A549 (cell line): Measurements from ENCODE around the gene TRAFD1. TPM values are rescaled to one million over a fixed set of nuclear protein-coding genes. Genes with fewer than 3 reads are reported as not detected.

Experiments used
- ATAC-seq, 2 experiments: fragments of 200-7000 bp in 1 of 2; fragments of >200 bp in 1 of 2; cut with Nextera tagmentation in 1 of 2; cut with Tn5 transposase in 1 of 2; 3 replicates each; pipeline versions ENCODE4 v1.8.0 to v1.9.1; 2018 to 2020; ENCODE audit warnings: mild to moderate bottlenecking in 1 of 2, moderate library complexity in 1 of 2
- CTCF ChIA-PET: fragments of 300-600 bp; sonication (Branson Sonifier 250); formaldehyde crosslinking; extraction: SDS; loops from one replicate; lab custom pipeline; 2021; ENCODE audit warnings: antibody characterized with exemption, inconsistent platforms; lab: Yijun Ruan, JAX
- POLR2A ChIA-PET: fragments of 350-600 bp; formaldehyde crosslinking; extraction: SDS; loops from one replicate; lab custom pipeline; 2021; ENCODE audit warnings: antibody characterized with exemption, inconsistent platforms; lab: Yijun Ruan, JAX
- DNase-seq, 2 experiments: peaks; one replicate each; pipeline versions ENCODE4 v3.0.0 to v3.0.0-alpha.2; 2011 to 2016; ENCODE audit warnings: low read depth in 1 of 2, low spot score in 1 of 2
- FAIRE-seq: peaks from 2 replicates; lab custom pipeline; 2011; peaks lifted over from hg19 to GRCh38; lab: Jason Lieb, UNC
- H3K27ac ChIP-seq, 2 experiments: fragments of >200 bp; sonication (Bioruptor Twin); formaldehyde crosslinking; 3 replicates each; pipeline ENCODE4 v1.5.1; 2016 to 2017
- H3K4me1 ChIP-seq: fragments of >200 bp; sonication (Bioruptor Twin); formaldehyde crosslinking; 3 replicates; pipeline ENCODE4 v1.6.1; 2016
- H3K4me2 ChIP-seq: fragments of >200 bp; sonication (Bioruptor Twin); formaldehyde crosslinking; 3 replicates; pipeline ENCODE4 v1.6.1; 2016
- H3K4me3 ChIP-seq: fragments of >200 bp; sonication (Bioruptor Twin); formaldehyde crosslinking; 3 replicates; pipeline ENCODE4 v1.5.1; 2016
- H3K9me3 ChIP-seq: fragments of >200 bp; sonication (Bioruptor Twin); formaldehyde crosslinking; 3 replicates; pipeline ENCODE4 v1.6.1; 2016
- CBX2 ChIP-seq: fragments of 200-600 bp; sonication (generic); IDR thresholded peaks from 2 replicates; pipeline ENCODE4 v1.6.1; 2016; ENCODE audit warnings: low read depth, mild to moderate bottlenecking, borderline replicate concordance
- CEBPB ChIP-seq, 2 experiments: fragments of >200 bp in 1 of 2; sonication (Bioruptor Twin) in 1 of 2; formaldehyde crosslinking in 1 of 2; IDR thresholded peaks; 2 replicates each; pipeline ENCODE4 v1.6.1; 2012 to 2016
- E2F6 ChIP-seq: IDR thresholded peaks from 2 replicates; pipeline ENCODE4 v1.6.1; 2012; ENCODE audit warnings: low read depth, borderline replicate concordance
- EHF ChIP-seq: fragments of 250-450 bp; sonication (Bioruptor Pico); IDR thresholded peaks from 2 replicates; pipeline ENCODE4 v1.5.0; 2020; ENCODE audit warnings: mild to moderate bottlenecking
- EHMT2 ChIP-seq: fragments of 200-600 bp; sonication (generic); IDR thresholded peaks from 2 replicates; pipeline ENCODE4 v1.6.1; 2016; ENCODE audit warnings: antibody characterized with exemption, low read depth, mild to moderate bottlenecking, moderate library complexity
- ESRRA ChIP-seq: fragments of 150-350 bp; IDR thresholded peaks from 2 replicates; pipeline ENCODE4 v1.6.1; 2014; ENCODE audit warnings: mild to moderate bottlenecking, low read length, borderline replicate concordance
- FOSL2 ChIP-seq, 2 experiments: fragments of 450-650 bp in 1 of 2; fragments of >200 bp in 1 of 2; sonication (Bioruptor Twin) in 1 of 2; formaldehyde crosslinking; IDR thresholded peaks; 2 replicates each; pipeline versions ENCODE4 v1.5.0 to v1.6.1; 2016 to 2020; ENCODE audit warnings: mild to moderate bottlenecking in 1 of 2, moderate library complexity in 1 of 2
- FOXS1 ChIP-seq: fragments of 250-450 bp; sonication (Bioruptor Pico); IDR thresholded peaks from 2 replicates; pipeline ENCODE4 v1.5.0; 2020; ENCODE audit warnings: mild to moderate bottlenecking, moderate library complexity
- HEYL ChIP-seq: fragments of 250-450 bp; sonication (Bioruptor Pico); IDR thresholded peaks from 2 replicates; pipeline ENCODE4 v1.8.0; 2021; ENCODE audit warnings: mild to moderate bottlenecking, moderate library complexity
- HMGXB4 ChIP-seq: fragments of 250-450 bp; sonication (Bioruptor Pico); IDR thresholded peaks from 2 replicates; pipeline ENCODE4 v1.5.0; 2021; ENCODE audit warnings: mild to moderate bottlenecking, moderate library complexity, borderline replicate concordance
- HOXB13 ChIP-seq: fragments of 250-450 bp; sonication (Bioruptor Pico); IDR thresholded peaks from 2 replicates; pipeline ENCODE4 v1.5.0; 2020; ENCODE audit warnings: low read depth, mild to moderate bottlenecking, moderate library complexity
- HOXB5 ChIP-seq: fragments of 250-450 bp; sonication (Bioruptor Pico); IDR thresholded peaks from 2 replicates; pipeline ENCODE4 v1.5.0; 2020; ENCODE audit warnings: mild to moderate bottlenecking, moderate library complexity
- KDM5A ChIP-seq: fragments of 200-600 bp; sonication (generic); IDR thresholded peaks from 2 replicates; pipeline ENCODE4 v1.6.1; 2016; ENCODE audit warnings: antibody characterized with exemption, mild to moderate bottlenecking
- NFE2L2 ChIP-seq: fragments of 150-350 bp; conservative IDR thresholded peaks from 2 replicates; pipeline ENCODE4 v1.6.1; 2014; ENCODE audit warnings: low read length
- NPAS2 ChIP-seq: fragments of 250-450 bp; sonication (Bioruptor Pico); IDR thresholded peaks from 2 replicates; pipeline ENCODE4 v1.8.0; 2022; ENCODE audit warnings: mild to moderate bottlenecking, moderate library complexity, borderline replicate concordance
- NR3C1 ChIP-seq: fragments of >200 bp; sonication (Bioruptor Twin); formaldehyde crosslinking; IDR thresholded peaks from 3 replicates; pipeline ENCODE4 v1.6.1; 2017
- RAD21 ChIP-seq, 2 experiments: fragments of >200 bp in 1 of 2; sonication (Bioruptor Twin) in 1 of 2; formaldehyde crosslinking in 1 of 2; IDR thresholded peaks in 1 of 2; conservative IDR thresholded peaks in 1 of 2; 2 replicates in 1 of 2; 3 replicates in 1 of 2; pipeline ENCODE4 v1.6.1; 2012 to 2018; ENCODE audit warnings: inconsistent platforms in 1 of 2
- RCOR1 ChIP-seq: fragments of 150-350 bp; IDR thresholded peaks from 2 replicates; pipeline ENCODE4 v1.6.1; 2014; ENCODE audit warnings: antibody characterized with exemption, low read length, low read depth
- RFX5 ChIP-seq: fragments of 450-650 bp; IDR thresholded peaks from 2 replicates; pipeline ENCODE4 v1.7.1; 2014; ENCODE audit warnings: antibody characterized with exemption, mild to moderate bottlenecking, moderate library complexity
- RNF2 ChIP-seq: fragments of 200-600 bp; sonication (generic); IDR thresholded peaks from 2 replicates; pipeline ENCODE4 v1.6.1; 2016; ENCODE audit warnings: low read depth, mild to moderate bottlenecking, antibody characterized with exemption, moderate library complexity, borderline replicate concordance
- USF2 ChIP-seq: fragments of 450-650 bp; IDR thresholded peaks from 2 replicates; pipeline ENCODE4 v1.6.1; 2014; ENCODE audit warnings: antibody characterized with exemption
- ZC3H11A ChIP-seq: fragments of 450-650 bp; IDR thresholded peaks from 2 replicates; pipeline ENCODE4 v1.6.1; 2014; ENCODE audit warnings: antibody characterized with exemption, mild to moderate bottlenecking
- ZFP36 ChIP-seq: fragments of 450-650 bp; IDR thresholded peaks from 2 replicates; pipeline ENCODE4 v1.6.1; 2014; ENCODE audit warnings: borderline replicate concordance; ENCODE audit not compliant: partially characterized antibody
- ZNF302 ChIP-seq: fragments of 250-450 bp; sonication (Bioruptor Pico); IDR thresholded peaks from 2 replicates; pipeline ENCODE4 v1.9.0; 2021; ENCODE audit warnings: inconsistent platforms, mild to moderate bottlenecking, moderate library complexity
- WGBS: methylation state at CpG from one replicate; pipeline ENCODE4 v1.1.6; 2017; ENCODE audit errors: missing lambda C conversion rate; 5-methylcytosine and 5-hydroxymethylcytosine counted together
- polyA plus RNA-seq, 4 experiments: library from polyadenylated mRNA; depleted of rRNA in 3 of 4; stranded (reverse); fragments of >200 nt; fragmentation: RNase III in 1 of 4; extraction: RNeasy Plus Mini Kit Qiagen cat#74134 plus additional on column Dnase treatment in 1 of 4; gene quantifications; 2 replicates in 3 of 4; 3 replicates in 1 of 4; pipeline ENCODE4 v1.2.3, GENCODE V29; 2011 to 2017
- TF ChIP-seq, protein P1 (sequence below): IDR thresholded peaks from 2 replicates; pipeline ENCODE4 v1.6.1; 2012

TRAFD1 gene
- polyA plus RNA-seq, 2 of the 4 experiments (the other 2 are of a cell fraction), result 23.3 to 41.1 TPM

- Histone ChIP-seq H3K4me2 (no peak overlapping the region), H3K4me1 (no peaks in the 10 kb centered on the region), H3K4me3 (no peak overlapping the region), H3K27ac (no peak overlapping the region), H3K9me3 (peaks cover 9% of the 10 kb centered on the region; the same call in 2 of the 3 replicates)
- CTCF ChIA-PET, result interaction anchor here (0.8 to 1.0 kb wide), 2 partner anchors 10 to 225 kb away, joined by 3 read pairs; no protein-coding TSS in a partner anchor
- 84% methylated on average over 9 of the region's 9 CpGs for WGBS
- no peak for ATAC-seq
- POLR2A ChIA-PET, result no interaction called here
- no peak for DNase-seq
- TF ChIP-seq RAD21 (conservative IDR thresholded peaks at IDR 0.05 in 1 of 2, IDR thresholded peaks at IDR 0.05 in 1 of 2), result no peak
- no peak for TF ChIP-seq ZC3H11A
- no peak for TF ChIP-seq NR3C1
- no peak for FAIRE-seq
Observed at GRCh38 chr12:112161711-112162110, 36.4 kb downstream of the TRAFD1 start.

DNA sequence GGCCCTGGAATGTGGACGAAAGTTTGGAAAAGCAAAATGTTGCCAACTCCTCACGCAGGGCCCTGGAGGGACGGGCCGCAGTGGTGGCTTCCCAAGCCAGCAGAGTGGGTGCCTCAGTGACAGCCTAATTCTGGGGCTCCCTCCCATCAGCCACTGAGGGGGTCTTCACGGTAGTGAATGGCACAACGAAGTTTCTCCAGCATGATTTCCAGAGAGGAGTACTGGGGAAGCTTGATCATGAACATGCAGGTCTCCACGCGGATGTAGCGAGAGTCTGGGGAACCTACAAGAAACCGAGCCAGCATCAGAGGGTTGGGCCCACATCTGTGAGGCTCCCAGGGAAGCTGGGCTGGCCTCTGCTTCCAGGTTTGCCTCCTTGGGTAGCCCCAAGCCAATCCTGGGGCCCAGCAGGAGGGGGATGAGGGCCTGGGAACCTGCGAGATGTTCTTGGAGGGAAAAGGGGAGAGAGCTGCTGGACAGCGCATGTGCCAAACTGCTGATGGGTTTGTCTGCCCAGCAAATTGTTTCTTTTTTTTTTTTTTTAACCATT is 37.0 kb downstream of the TRAFD1 start:
- ChIA-PET POLR2A (no interaction called here), CTCF (interaction anchor here (0.8 to 1.3 kb wide), 4 partner anchors 10 to 225 kb away, joined by 3 to 5 read pairs (median 3); no protein-coding TSS in a partner anchor)

GRCh38 chr12:112163056-112163455 is 37.7 kb downstream of the TRAFD1 start:
- Histone ChIP-seq H3K4me1 (no peaks in the 10 kb centered on the region), H3K4me2 (no peak overlapping the region)
- CTCF ChIA-PET, result interaction anchor here (1.1 to 1.3 kb wide), 2 partner anchors 10 to 11 kb away, joined by 3 to 5 read pairs; no protein-coding TSS in a partner anchor
- no peak for TF ChIP-seq ZFP36
- no peak for TF ChIP-seq EHMT2
- TF ChIP-seq CBX2, result no peak
- TF ChIP-seq NFE2L2, result no peak
- no peak for TF ChIP-seq FOXS1 (CRISPR knock-in tag)
- no peak for TF ChIP-seq RCOR1
- no peak for TF ChIP-seq FOSL2 (IDR thresholded peaks at IDR 0.05)
- no peak for TF ChIP-seq FOSL2 (CRISPR knock-in tag; IDR thresholded peaks at IDR 0.05)
- TF ChIP-seq HOXB5 (CRISPR knock-in tag), result no peak
- TF ChIP-seq NPAS2 (CRISPR knock-in tag), result no peak
- no peak for TF ChIP-seq USF2
- TF ChIP-seq, all 56 proteins: peak for 0
- Histone ChIP-seq H3K4me3 (no peak overlapping the region), H3K27ac (no peak overlapping the region), H3K9me3 (peaks cover 7% of the 10 kb centered on the region; the same call in 2 of the 3 replicates)
- POLR2A ChIA-PET, result no interaction called here
- FAIRE-seq (no peak), DNase-seq (no peak), ATAC-seq (peak in 1 of 2 experiments; percentile 10; a peak in 3 of 6 replicates)
- WGBS, result 93% methylated on average over 7 of the region's 8 CpGs

More for the DNA sequence above, 37.0 kb downstream of the TRAFD1 start:
- Histone ChIP-seq H3K4me2 (no peak overlapping the region), H3K27ac (no peak overlapping the region), H3K4me1 (no peaks in the 10 kb centered on the region)
- DNase-seq, result no peak
- TF ChIP-seq ZNF302 (CRISPR knock-in tag), result no peak
- TF ChIP-seq, all 56 proteins: peak for 0
- FAIRE-seq (no peak), ATAC-seq (no peak)
- H3K9me3 ChIP-seq, result peaks cover 9% of the 10 kb centered on the region; the same call in 2 of the 3 replicates
- no peak overlapping the region for H3K4me3 ChIP-seq
- 93% methylated on average over 12 of the region's 12 CpGs for WGBS

DNA sequence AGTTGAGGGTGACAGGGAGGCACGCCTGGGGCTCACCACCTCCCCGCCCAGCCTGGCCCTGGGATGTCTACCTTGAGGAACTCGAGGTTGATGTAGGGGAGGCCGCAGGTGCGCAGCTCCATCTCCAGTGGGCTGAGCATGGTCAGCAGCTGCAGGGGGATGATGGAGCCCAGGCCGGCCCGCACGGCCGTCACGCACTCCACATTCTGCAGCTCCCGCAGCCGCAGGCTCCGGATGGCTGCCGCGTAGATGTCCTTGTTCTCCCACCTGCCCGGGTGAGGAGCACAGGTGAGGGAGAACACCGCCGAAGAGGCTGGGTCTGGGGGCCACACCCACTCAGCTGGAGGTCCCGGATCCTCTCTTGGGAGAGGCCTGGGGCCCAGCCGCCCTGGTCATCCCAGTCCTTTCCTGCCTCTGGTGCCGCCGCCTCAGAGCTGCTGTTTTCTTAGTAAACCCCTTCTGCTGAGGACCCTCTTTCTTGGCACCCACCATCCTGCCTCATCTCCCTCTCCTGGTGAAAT is 38.2 kb downstream of the TRAFD1 start:
- H3K9me3 ChIP-seq, result peaks cover 2% of the 10 kb centered on the region; the same call in 1 of the 3 replicates
- DNase-seq, result no peak
- POLR2A ChIA-PET, result no interaction called here
- CTCF ChIA-PET, result interaction anchor here (1.3 kb wide), 1 partner anchor 11 kb away, joined by 3 read pairs; no protein-coding TSS in a partner anchor
- H3K4me3 ChIP-seq, result no peak overlapping the region
- FAIRE-seq, result no peak
- no peaks in the 10 kb centered on the region for H3K4me1 ChIP-seq
- H3K27ac ChIP-seq, result no peak overlapping the region
- ATAC-seq, result no peak; a peak in 2 of 6 replicates
- no peak overlapping the region for H3K4me2 ChIP-seq
- 98% methylated on average over 18 of the region's 22 CpGs for WGBS
- TF ChIP-seq NPAS2 (CRISPR knock-in tag), result no peak
- no peak for TF ChIP-seq KDM5A
- TF ChIP-seq HMGXB4 (CRISPR knock-in tag), result no peak
- TF ChIP-seq EHF (CRISPR knock-in tag), result no peak
- no peak for TF ChIP-seq FOXS1 (CRISPR knock-in tag)
- TF ChIP-seq RFX5, result no peak
- no peak for TF ChIP-seq HOXB13 (CRISPR knock-in tag)
- TF ChIP-seq CEBPB (IDR thresholded peaks at IDR 0.05), result no peak
- TF ChIP-seq NR3C1, result no peak
- no peak for TF ChIP-seq ESRRA
- TF ChIP-seq, protein P1, sequence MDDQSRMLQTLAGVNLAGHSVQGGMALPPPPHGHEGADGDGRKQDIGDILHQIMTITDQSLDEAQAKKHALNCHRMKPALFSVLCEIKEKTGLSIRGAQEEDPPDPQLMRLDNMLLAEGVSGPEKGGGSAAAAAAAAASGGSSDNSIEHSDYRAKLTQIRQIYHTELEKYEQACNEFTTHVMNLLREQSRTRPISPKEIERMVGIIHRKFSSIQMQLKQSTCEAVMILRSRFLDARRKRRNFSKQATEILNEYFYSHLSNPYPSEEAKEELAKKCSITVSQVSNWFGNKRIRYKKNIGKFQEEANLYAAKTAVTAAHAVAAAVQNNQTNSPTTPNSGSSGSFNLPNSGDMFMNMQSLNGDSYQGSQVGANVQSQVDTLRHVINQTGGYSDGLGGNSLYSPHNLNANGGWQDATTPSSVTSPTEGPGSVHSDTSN, result no peak
- TF ChIP-seq HEYL, result no peak
- no peak for TF ChIP-seq E2F6
- no peak for TF ChIP-seq RNF2
